WTC11 (cell line): Measurements from ENCODE around the gene DNAI1. TPM values are rescaled to one million over a fixed set of nuclear protein-coding genes. Genes with fewer than 3 reads are reported as not detected.

Experiments used
- EMX1 ChIP-seq: fragments of 250-450 bp; sonication (Bioruptor Pico); IDR thresholded peaks from 2 replicates; pipeline ENCODE4 v1.8.0; 2021; ENCODE audit warnings: mild to moderate bottlenecking
- GRHL2 ChIP-seq: fragments of 250-450 bp; sonication (Bioruptor Pico); IDR thresholded peaks from 2 replicates; pipeline ENCODE4 v1.8.0; 2022; ENCODE audit warnings: mild to moderate bottlenecking, moderate library complexity; ENCODE audit not compliant: insufficient replicate concordance, severe bottlenecking
- JUN ChIP-seq: sonication (generic); formaldehyde crosslinking; IDR thresholded peaks from 2 replicates; pipeline ENCODE4 v1.8.0; 2023; ENCODE audit warnings: mild to moderate bottlenecking, missing genetic modification reagents
- RELA ChIP-seq: sonication (generic); formaldehyde crosslinking; IDR thresholded peaks from 2 replicates; pipeline ENCODE4 v1.8.1; 2022; ENCODE audit warnings: missing genetic modification reagents, mild to moderate bottlenecking, borderline replicate concordance
- SOX15 ChIP-seq: fragments of 250-450 bp; sonication (Bioruptor Pico); IDR thresholded peaks from 2 replicates; pipeline ENCODE4 v1.9.0; 2021; ENCODE audit warnings: mild to moderate bottlenecking
- SP1 ChIP-seq: sonication (generic); formaldehyde crosslinking; conservative IDR thresholded peaks from 2 replicates; pipeline ENCODE4 v1.8.1; 2022; ENCODE audit warnings: missing genetic modification reagents
- ZNF232 ChIP-seq: sonication (generic); formaldehyde crosslinking; IDR thresholded peaks from 2 replicates; pipeline ENCODE4 v1.8.0; 2022; ENCODE audit warnings: mild to moderate bottlenecking, missing genetic modification reagents
- total RNA-seq: library from RNA; stranded (reverse); gene quantifications from 3 replicates; pipeline ENCODE4 v1.2.3, GENCODE V29; 2021
- TF ChIP-seq, protein P1 (sequence below): sonication (generic); formaldehyde crosslinking; IDR thresholded peaks from 2 replicates; pipeline ENCODE4 v1.8.0; 2023; ENCODE audit warnings: missing genetic modification reagents, mild to moderate bottlenecking, borderline replicate concordance
- TF ChIP-seq, protein P2 (sequence below): sonication (generic); formaldehyde crosslinking; IDR thresholded peaks from 2 replicates; pipeline ENCODE4 v1.8.1; 2023; ENCODE audit warnings: mild to moderate bottlenecking, missing genetic modification reagents
- TF ChIP-seq, protein P3 (sequence below): sonication (generic); formaldehyde crosslinking; IDR thresholded peaks from 2 replicates; pipeline ENCODE4 v1.8.1; 2022; ENCODE audit warnings: low read depth, mild to moderate bottlenecking, moderate library complexity, missing genetic modification reagents, borderline replicate concordance
- TF ChIP-seq, protein P4 (sequence below): fragments of 250-450 bp; sonication (Bioruptor Pico); IDR thresholded peaks from 2 replicates; pipeline ENCODE4 v1.9.0; 2021; ENCODE audit warnings: moderate library complexity, mild to moderate bottlenecking, inconsistent platforms, borderline replicate concordance
- TF ChIP-seq, protein P5 (sequence below): sonication (generic); formaldehyde crosslinking; IDR thresholded peaks from 2 replicates; pipeline ENCODE4 v1.8.1; 2023; ENCODE audit warnings: mild to moderate bottlenecking, missing genetic modification reagents, moderate library complexity
- TF ChIP-seq, protein P6 (sequence below): sonication (generic); formaldehyde crosslinking; IDR thresholded peaks from 2 replicates; pipeline ENCODE4 v1.8.1; 2022; ENCODE audit warnings: low read depth, missing genetic modification reagents, borderline replicate concordance

DNAI1 gene
- total RNA-seq, 1 experiment from 2014 or later: 2.1 TPM

DNA sequence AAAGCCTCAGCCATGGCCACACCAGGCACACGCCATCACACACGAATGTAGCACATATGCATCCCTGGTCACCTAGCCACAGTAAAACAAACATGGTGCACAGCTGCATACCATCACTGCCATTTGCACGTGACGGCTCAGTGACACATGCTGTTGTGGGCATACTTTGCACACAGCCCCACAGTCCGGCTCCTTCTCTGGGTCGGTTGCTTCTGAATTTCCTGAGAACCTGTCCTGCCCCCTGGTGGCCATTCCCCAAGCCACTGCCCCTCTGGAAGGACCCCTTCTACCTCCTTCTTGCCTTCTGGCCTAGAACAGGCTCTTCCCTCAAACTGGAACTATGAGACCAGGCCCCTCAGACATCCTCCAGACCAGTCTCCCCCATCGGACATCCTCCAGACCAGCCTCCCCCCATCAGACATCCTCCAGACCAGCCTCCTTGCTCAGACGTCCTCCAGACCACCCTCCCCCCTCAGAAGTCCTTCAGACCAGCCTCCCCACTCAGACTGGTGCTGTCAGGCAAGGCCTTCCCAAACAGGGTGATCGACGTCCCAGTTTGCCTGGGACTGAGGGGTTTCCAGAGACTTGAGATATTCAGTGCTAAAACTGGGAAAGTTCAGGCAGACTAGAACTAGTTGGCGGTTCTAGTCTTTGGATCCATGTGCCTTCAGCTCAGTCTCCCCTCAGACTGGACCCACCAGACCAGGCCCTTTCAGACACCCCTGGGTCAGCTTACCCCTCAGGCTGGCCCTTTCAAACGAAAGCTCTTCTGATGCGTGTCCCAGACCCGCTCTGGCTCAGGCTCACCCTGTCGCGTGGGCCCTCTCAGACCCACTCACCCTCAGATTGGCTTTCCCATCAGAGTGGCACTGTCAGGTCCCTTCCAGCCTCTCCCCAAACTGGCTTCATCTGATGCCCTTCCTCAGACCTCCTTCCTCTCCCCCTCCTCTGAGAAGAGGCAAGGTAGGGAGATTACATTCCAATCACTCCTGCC, 88.5 kb downstream of the DNAI1 start (continued):
- TF ChIP-seq, protein P1, sequence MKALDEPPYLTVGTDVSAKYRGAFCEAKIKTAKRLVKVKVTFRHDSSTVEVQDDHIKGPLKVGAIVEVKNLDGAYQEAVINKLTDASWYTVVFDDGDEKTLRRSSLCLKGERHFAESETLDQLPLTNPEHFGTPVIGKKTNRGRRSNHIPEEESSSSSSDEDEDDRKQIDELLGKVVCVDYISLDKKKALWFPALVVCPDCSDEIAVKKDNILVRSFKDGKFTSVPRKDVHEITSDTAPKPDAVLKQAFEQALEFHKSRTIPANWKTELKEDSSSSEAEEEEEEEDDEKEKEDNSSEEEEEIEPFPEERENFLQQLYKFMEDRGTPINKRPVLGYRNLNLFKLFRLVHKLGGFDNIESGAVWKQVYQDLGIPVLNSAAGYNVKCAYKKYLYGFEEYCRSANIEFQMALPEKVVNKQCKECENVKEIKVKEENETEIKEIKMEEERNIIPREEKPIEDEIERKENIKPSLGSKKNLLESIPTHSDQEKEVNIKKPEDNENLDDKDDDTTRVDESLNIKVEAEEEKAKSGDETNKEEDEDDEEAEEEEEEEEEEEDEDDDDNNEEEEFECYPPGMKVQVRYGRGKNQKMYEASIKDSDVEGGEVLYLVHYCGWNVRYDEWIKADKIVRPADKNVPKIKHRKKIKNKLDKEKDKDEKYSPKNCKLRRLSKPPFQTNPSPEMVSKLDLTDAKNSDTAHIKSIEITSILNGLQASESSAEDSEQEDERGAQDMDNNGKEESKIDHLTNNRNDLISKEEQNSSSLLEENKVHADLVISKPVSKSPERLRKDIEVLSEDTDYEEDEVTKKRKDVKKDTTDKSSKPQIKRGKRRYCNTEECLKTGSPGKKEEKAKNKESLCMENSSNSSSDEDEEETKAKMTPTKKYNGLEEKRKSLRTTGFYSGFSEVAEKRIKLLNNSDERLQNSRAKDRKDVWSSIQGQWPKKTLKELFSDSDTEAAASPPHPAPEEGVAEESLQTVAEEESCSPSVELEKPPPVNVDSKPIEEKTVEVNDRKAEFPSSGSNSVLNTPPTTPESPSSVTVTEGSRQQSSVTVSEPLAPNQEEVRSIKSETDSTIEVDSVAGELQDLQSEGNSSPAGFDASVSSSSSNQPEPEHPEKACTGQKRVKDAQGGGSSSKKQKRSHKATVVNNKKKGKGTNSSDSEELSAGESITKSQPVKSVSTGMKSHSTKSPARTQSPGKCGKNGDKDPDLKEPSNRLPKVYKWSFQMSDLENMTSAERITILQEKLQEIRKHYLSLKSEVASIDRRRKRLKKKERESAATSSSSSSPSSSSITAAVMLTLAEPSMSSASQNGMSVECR: no peak
- TF ChIP-seq RELA (CRISPR knock-in tag) (no peak), EMX1 (no peak), SOX15 (CRISPR knock-in tag) (no peak), GRHL2 (CRISPR knock-in tag) (no peak), ZNF232 (CRISPR knock-in tag) (no peak), SP1 (CRISPR knock-in tag) (no peak), JUN (CRISPR knock-in tag) (no peak)
- TF ChIP-seq, protein P2, sequence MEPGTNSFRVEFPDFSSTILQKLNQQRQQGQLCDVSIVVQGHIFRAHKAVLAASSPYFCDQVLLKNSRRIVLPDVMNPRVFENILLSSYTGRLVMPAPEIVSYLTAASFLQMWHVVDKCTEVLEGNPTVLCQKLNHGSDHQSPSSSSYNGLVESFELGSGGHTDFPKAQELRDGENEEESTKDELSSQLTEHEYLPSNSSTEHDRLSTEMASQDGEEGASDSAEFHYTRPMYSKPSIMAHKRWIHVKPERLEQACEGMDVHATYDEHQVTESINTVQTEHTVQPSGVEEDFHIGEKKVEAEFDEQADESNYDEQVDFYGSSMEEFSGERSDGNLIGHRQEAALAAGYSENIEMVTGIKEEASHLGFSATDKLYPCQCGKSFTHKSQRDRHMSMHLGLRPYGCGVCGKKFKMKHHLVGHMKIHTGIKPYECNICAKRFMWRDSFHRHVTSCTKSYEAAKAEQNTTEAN (CRISPR knock-in tag): no peak
- TF ChIP-seq, protein P3, sequence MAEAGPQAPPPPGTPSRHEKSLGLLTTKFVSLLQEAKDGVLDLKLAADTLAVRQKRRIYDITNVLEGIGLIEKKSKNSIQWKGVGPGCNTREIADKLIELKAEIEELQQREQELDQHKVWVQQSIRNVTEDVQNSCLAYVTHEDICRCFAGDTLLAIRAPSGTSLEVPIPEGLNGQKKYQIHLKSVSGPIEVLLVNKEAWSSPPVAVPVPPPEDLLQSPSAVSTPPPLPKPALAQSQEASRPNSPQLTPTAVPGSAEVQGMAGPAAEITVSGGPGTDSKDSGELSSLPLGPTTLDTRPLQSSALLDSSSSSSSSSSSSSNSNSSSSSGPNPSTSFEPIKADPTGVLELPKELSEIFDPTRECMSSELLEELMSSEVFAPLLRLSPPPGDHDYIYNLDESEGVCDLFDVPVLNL (CRISPR knock-in tag): no peak
- TF ChIP-seq, protein P4, sequence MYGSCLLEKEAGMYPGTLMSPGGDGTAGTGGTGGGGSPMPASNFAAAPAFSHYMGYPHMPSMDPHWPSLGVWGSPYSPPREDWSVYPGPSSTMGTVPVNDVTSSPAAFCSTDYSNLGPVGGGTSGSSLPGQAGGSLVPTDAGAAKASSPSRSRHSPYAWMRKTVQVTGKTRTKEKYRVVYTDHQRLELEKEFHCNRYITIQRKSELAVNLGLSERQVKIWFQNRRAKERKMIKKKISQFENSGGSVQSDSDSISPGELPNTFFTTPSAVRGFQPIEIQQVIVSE (CRISPR knock-in tag): no peak
- TF ChIP-seq, protein P5, sequence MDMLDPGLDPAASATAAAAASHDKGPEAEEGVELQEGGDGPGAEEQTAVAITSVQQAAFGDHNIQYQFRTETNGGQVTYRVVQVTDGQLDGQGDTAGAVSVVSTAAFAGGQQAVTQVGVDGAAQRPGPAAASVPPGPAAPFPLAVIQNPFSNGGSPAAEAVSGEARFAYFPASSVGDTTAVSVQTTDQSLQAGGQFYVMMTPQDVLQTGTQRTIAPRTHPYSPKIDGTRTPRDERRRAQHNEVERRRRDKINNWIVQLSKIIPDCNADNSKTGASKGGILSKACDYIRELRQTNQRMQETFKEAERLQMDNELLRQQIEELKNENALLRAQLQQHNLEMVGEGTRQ (CRISPR knock-in tag): peak; percentile 49; the same call in 1 of the 2 replicates
- TF ChIP-seq, protein P6, sequence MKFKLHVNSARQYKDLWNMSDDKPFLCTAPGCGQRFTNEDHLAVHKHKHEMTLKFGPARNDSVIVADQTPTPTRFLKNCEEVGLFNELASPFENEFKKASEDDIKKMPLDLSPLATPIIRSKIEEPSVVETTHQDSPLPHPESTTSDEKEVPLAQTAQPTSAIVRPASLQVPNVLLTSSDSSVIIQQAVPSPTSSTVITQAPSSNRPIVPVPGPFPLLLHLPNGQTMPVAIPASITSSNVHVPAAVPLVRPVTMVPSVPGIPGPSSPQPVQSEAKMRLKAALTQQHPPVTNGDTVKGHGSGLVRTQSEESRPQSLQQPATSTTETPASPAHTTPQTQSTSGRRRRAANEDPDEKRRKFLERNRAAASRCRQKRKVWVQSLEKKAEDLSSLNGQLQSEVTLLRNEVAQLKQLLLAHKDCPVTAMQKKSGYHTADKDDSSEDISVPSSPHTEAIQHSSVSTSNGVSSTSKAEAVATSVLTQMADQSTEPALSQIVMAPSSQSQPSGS (CRISPR knock-in tag): no peak
